ENCODE results near the gene CACNA2D3. TPM values are rescaled to one million over a fixed set of nuclear protein-coding genes. Genes with fewer than 3 reads are reported as not detected.

Gene CACNA2D3
- total and polyA plus RNA-seq, 7 donors: 2.7 to 13.5 (median 9.0) TPM

DNA sequence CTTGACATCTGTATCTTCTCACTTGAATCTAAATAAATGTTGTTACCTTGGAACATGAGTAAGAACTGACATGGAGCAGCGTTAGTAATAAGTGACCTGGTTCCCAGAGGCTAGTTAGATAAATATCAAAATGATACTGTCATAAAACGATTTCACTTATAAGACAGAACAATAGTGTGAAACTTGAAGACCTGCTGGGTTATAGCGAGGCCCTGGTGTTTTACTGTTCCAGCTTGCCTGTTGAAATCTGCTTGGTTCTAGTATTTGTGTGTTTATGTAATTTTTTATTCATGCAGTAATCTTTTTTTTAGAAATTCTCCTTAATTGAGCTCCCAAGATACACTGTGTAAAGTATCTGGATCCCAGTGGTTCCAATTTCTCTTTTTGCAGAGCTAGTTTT lies 129.4 kb downstream of the CACNA2D3 start:
- TF ChIP-seq, protein P1, sequence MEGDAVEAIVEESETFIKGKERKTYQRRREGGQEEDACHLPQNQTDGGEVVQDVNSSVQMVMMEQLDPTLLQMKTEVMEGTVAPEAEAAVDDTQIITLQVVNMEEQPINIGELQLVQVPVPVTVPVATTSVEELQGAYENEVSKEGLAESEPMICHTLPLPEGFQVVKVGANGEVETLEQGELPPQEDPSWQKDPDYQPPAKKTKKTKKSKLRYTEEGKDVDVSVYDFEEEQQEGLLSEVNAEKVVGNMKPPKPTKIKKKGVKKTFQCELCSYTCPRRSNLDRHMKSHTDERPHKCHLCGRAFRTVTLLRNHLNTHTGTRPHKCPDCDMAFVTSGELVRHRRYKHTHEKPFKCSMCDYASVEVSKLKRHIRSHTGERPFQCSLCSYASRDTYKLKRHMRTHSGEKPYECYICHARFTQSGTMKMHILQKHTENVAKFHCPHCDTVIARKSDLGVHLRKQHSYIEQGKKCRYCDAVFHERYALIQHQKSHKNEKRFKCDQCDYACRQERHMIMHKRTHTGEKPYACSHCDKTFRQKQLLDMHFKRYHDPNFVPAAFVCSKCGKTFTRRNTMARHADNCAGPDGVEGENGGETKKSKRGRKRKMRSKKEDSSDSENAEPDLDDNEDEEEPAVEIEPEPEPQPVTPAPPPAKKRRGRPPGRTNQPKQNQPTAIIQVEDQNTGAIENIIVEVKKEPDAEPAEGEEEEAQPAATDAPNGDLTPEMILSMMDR (IDR thresholded peaks at IDR 0.05): no peak
- 58 to 76% (median 61%) methylated on average over 3 of the region's 3 CpGs for WGBS, 3 donors
- intact Hi-C loops (cut with DNase I): no loop called here
- DNase-seq (no peak), ATAC-seq (no peak)
- H3K4me3 ChIP-seq: no peak overlapping the region
- H3K9me3 ChIP-seq: no peaks in the 10 kb centered on the region
- peaks cover 11% of the 10 kb centered on the region for H3K4me1 ChIP-seq
- no peaks in the 10 kb centered on the region for H3K27me3 ChIP-seq (ENCODE audit: insufficient read depth in 3 of 3, low read length in 2 of 3)
- no peak overlapping the region for H3K27ac ChIP-seq
- no peaks in the 10 kb centered on the region for H3K36me3 ChIP-seq (ENCODE audit: insufficient read depth in 1 of 2, low read depth in 1 of 2)

- ATAC-seq: no peak
- Histone ChIP-seq H3K36me3 (ENCODE audit: insufficient read depth in 1 of 2, low read depth in 1 of 2) (no peaks in the 10 kb centered on the region), H3K27ac (no peak overlapping the region), H3K27me3 (ENCODE audit: insufficient read depth in 3 of 3, low read length in 2 of 3) (no peaks in the 10 kb centered on the region), H3K4me1 (peaks cover 6% of the 10 kb centered on the region), H3K4me3 (no peak overlapping the region), H3K9me3 (no peaks in the 10 kb centered on the region)
- TF ChIP-seq, protein P1 (IDR thresholded peaks at IDR 0.05): no peak
- no peak for DNase-seq
- 69 to 78% (median 74%) methylated on average over 7 of the region's 7 CpGs for WGBS, 3 donors
- intact Hi-C loops (cut with DNase I): no loop called here
Observed at GRCh38 chr3:54257125-54257720, 134.9 kb downstream of the CACNA2D3 start.

GRCh38 chr3:54259636-54260035 lies 137.3 kb downstream of the CACNA2D3 start:
- no peaks in the 10 kb centered on the region for H3K4me1 ChIP-seq
- no peaks in the 10 kb centered on the region for H3K9me3 ChIP-seq
- no peak for ATAC-seq
- no peaks in the 10 kb centered on the region for H3K36me3 ChIP-seq (ENCODE audit: insufficient read depth in 1 of 2, low read depth in 1 of 2)
- H3K27me3 ChIP-seq (ENCODE audit: insufficient read depth in 3 of 3, low read length in 2 of 3): no peaks in the 10 kb centered on the region
- 42 to 53% (median 46%) methylated on average over 2 of the region's 2 CpGs for WGBS, 3 donors
- no peak overlapping the region for H3K4me3 ChIP-seq
- intact Hi-C loops (cut with DNase I): no loop called here
- TF ChIP-seq, protein P1 (IDR thresholded peaks at IDR 0.05): no peak
- no peak overlapping the region for H3K27ac ChIP-seq
- no peak for DNase-seq

DNA sequence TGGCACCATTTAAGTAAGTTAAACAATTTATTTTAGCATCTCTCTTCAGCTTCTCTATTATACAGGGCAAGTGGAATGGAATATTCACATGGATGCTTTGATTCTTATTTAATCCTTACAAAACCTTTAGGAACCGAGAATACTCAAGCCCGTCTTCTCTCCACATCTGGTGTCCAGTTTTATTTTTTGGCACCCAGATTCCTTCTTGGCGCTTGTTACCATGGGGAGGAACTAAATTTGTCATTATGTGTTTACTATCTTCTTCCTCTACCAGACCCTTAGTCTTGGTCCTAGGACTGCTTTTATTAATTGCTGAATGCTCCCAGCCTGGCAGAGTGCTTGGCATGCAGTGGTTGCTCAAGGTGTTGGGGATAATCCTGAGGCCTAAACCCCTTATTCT lies 138.8 kb downstream of the CACNA2D3 start:
- Histone ChIP-seq H3K27ac (no peak overlapping the region), H3K27me3 (ENCODE audit: insufficient read depth in 3 of 3, low read length in 2 of 3) (no peaks in the 10 kb centered on the region), H3K4me3 (no peak overlapping the region), H3K36me3 (ENCODE audit: insufficient read depth in 1 of 2, low read depth in 1 of 2) (no peaks in the 10 kb centered on the region), H3K4me1 (no peaks in the 10 kb centered on the region), H3K9me3 (no peaks in the 10 kb centered on the region)
- TF ChIP-seq, protein P1 (IDR thresholded peaks at IDR 0.05): no peak
- 61 to 76% (median 67%) methylated on average over 3 of the region's 3 CpGs for WGBS, 3 donors
- ATAC-seq: no peak
- intact Hi-C loops (cut with DNase I): no loop called here
- DNase-seq: no peak

DNA sequence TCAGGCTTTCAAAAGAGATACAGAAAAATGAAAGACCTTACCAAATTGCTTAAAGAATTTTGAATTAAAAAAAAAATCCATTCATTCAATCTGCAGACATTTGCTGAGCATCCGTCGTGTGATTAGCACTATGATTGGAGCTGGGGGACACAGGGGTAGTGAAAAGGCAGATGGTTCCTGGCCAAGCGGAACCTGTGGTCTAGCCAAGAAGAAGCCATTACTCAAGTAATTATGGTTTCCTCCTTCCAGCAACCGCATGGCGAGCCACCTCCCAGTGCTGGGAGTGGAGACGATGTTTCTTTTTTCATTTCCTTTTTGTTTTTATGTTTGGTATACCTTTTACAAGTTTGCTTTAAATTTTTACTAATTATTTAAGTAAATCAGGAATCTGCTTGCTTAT lies 140.2 kb downstream of the CACNA2D3 start:
- no peaks in the 10 kb centered on the region for H3K4me1 ChIP-seq
- no peaks in the 10 kb centered on the region for H3K36me3 ChIP-seq (ENCODE audit: insufficient read depth in 1 of 2, low read depth in 1 of 2)
- ATAC-seq: no peak
- 82 to 88% (median 87%) methylated on average over 6 of the region's 6 CpGs for WGBS, 3 donors
- H3K4me3 ChIP-seq: no peak overlapping the region
- no peak overlapping the region for H3K27ac ChIP-seq
- TF ChIP-seq, protein P1 (IDR thresholded peaks at IDR 0.05): no peak
- intact Hi-C loops (cut with DNase I): no loop called here
- H3K9me3 ChIP-seq: no peaks in the 10 kb centered on the region
- H3K27me3 ChIP-seq (ENCODE audit: insufficient read depth in 3 of 3, low read length in 2 of 3): no peaks in the 10 kb centered on the region
- DNase-seq: no peak

All from psoas muscle (tissue), 8 donors.